Erythroblast (primary cell): ENCODE data around the gene IMPACT.

Source experiments
- GATA1 ChIP-seq: IDR thresholded peaks from 2 replicates; pipeline ENCODE4 v1.6.1; 2011; ENCODE audit warnings: low read depth, mild to moderate bottlenecking, control low read depth, low read length, moderate library complexity
- POLR2A ChIP-seq: IDR thresholded peaks from 2 replicates; pipeline ENCODE4 v1.6.1; 2011; ENCODE audit warnings: mild to moderate bottlenecking, low read length

GRCh38 chr18:24413148-24413547 is 13.3 kb upstream of the IMPACT start:
- no peak for TF ChIP-seq POLR2A
- TF ChIP-seq GATA1 = no peak
